ENCODE measurements around the gene MCC. TPM values are rescaled to one million over a fixed set of nuclear protein-coding genes. Genes with fewer than 3 reads are reported as not detected.

The MCC gene
- total and polyA plus RNA-seq, 4 donors, result 1.6 to 38.6 (median 11.2) TPM

DNA sequence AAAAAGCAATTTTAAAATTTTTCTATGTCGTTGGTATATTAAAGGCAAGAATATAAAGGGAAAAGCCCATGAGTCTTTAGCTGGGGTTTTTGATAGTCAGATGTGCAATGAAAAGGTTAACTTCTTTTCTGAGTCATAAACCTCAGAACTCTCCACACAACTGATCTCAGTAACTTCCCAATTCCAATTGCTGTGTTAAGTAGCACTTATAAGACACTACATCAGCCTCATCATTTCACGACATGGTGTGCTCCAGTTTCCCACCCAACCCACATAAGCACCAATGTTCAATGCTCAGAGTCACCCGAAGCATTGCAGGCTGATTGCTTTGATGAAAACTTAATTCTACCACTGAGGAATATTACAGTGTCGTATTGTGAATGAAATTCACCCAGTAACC is 209.3 kb downstream of the MCC start:
- TF ChIP-seq, protein P1, sequence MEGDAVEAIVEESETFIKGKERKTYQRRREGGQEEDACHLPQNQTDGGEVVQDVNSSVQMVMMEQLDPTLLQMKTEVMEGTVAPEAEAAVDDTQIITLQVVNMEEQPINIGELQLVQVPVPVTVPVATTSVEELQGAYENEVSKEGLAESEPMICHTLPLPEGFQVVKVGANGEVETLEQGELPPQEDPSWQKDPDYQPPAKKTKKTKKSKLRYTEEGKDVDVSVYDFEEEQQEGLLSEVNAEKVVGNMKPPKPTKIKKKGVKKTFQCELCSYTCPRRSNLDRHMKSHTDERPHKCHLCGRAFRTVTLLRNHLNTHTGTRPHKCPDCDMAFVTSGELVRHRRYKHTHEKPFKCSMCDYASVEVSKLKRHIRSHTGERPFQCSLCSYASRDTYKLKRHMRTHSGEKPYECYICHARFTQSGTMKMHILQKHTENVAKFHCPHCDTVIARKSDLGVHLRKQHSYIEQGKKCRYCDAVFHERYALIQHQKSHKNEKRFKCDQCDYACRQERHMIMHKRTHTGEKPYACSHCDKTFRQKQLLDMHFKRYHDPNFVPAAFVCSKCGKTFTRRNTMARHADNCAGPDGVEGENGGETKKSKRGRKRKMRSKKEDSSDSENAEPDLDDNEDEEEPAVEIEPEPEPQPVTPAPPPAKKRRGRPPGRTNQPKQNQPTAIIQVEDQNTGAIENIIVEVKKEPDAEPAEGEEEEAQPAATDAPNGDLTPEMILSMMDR (IDR thresholded peaks at IDR 0.05; ENCODE audit: control extremely low read depth, extremely low read depth), result no peak
- Histone ChIP-seq H3K36me3 (ENCODE audit: control insufficient read depth in 4 of 4, insufficient read depth in 4 of 4, low read length in 4 of 4) (no peaks in the 10 kb centered on the region), H3K9me3 (ENCODE audit: control insufficient read depth in 4 of 4, insufficient read depth in 3 of 4, low read length in 3 of 4) (no peaks in the 10 kb centered on the region), H3K9ac (ENCODE audit: insufficient read depth in 1 of 2, low read length in 2 of 2) (no peak overlapping the region), H3K27ac (ENCODE audit: low read depth in 1 of 2, low read length in 1 of 2) (no peak overlapping the region), H3K4me3 (no peak overlapping the region), H3K4me1 (ENCODE audit: control insufficient read depth in 5 of 5, insufficient read depth in 5 of 5, low read length in 5 of 5) (peaks cover 0 to 51% (median 6%) of the 10 kb centered on the region in 5 donors), H3K27me3 (ENCODE audit: control insufficient read depth in 3 of 3, insufficient read depth in 3 of 3, low read length in 2 of 3) (no peaks in the 10 kb centered on the region)
- ATAC-seq (ENCODE audit: insufficient read depth, low FRiP score) (no peak), DNase-seq (no peak)
- 63 to 68% methylated on average over 4 of the region's 4 CpGs for WGBS, 2 donors

DNA sequence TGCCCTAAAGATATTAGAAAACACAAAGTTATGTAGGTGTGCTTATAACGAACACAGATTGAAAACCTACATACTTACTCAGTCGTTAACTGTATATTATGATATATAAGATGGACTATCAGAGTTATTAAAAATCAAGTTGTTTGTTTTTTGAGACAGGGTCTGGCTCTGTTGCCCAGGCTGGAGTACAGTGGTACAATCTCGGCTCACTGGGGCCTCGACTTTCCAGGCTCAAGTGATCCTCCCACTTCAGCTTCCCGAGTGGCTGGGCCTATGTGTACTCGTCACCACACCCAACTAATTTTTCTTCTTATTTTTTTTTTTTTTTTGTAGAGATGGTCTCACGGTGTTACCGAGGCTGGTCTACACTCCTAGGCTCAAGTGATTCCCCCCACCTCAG is 211.8 kb downstream of the MCC start:
- TF ChIP-seq, protein P1 (IDR thresholded peaks at IDR 0.05; ENCODE audit: control extremely low read depth, extremely low read depth), result no peak
- Histone ChIP-seq H3K27me3 (ENCODE audit: control insufficient read depth in 3 of 3, insufficient read depth in 3 of 3, low read length in 2 of 3) (no peaks in the 10 kb centered on the region), H3K4me3 (no peak overlapping the region), H3K9ac (ENCODE audit: insufficient read depth in 1 of 2, low read length in 2 of 2) (no peak overlapping the region), H3K4me1 (ENCODE audit: control insufficient read depth in 5 of 5, insufficient read depth in 5 of 5, low read length in 5 of 5) (peaks cover 0 to 45% (median 5%) of the 10 kb centered on the region in 5 donors), H3K9me3 (ENCODE audit: control insufficient read depth in 4 of 4, insufficient read depth in 3 of 4, low read length in 3 of 4) (no peaks in the 10 kb centered on the region), H3K27ac (ENCODE audit: low read depth in 1 of 2, low read length in 1 of 2) (no peak overlapping the region), H3K36me3 (ENCODE audit: control insufficient read depth in 4 of 4, insufficient read depth in 4 of 4, low read length in 4 of 4) (no peaks in the 10 kb centered on the region)
- no peak for ATAC-seq (ENCODE audit: insufficient read depth, low FRiP score)
- no peak for DNase-seq
- 90 to 94% methylated on average over 8 of the region's 8 CpGs for WGBS, 2 donors

DNA sequence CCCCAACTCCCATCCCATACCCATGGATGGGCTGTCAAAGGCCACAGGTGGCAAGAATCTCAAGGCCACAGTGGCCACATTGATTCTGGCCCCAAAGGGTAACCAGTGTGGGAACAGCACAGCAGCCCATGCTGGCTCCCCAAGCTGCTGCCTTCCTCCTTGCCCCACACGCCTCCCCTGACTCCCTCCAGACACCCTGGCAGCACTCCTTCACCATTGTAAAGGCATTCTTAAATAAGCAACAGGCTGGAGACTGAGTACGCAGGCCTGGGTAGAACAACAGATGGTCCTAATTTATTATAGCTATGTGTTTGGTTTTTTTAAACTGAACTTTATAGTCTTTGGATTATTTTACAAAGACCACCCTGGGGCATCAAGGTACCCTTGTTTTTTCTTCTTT is 212.3 kb downstream of the MCC start:
- Histone ChIP-seq H3K4me1 (ENCODE audit: control insufficient read depth in 5 of 5, insufficient read depth in 5 of 5, low read length in 5 of 5) (peaks cover 0 to 42% (median 5%) of the 10 kb centered on the region in 5 donors), H3K4me3 (no peak overlapping the region), H3K27me3 (ENCODE audit: control insufficient read depth in 3 of 3, insufficient read depth in 3 of 3, low read length in 2 of 3) (no peaks in the 10 kb centered on the region), H3K36me3 (ENCODE audit: control insufficient read depth in 4 of 4, insufficient read depth in 4 of 4, low read length in 4 of 4) (no peaks in the 10 kb centered on the region), H3K27ac (ENCODE audit: low read depth in 1 of 2, low read length in 1 of 2) (no peak overlapping the region), H3K9me3 (ENCODE audit: control insufficient read depth in 4 of 4, insufficient read depth in 3 of 4, low read length in 3 of 4) (no peaks in the 10 kb centered on the region), H3K9ac (ENCODE audit: insufficient read depth in 1 of 2, low read length in 2 of 2) (no peak overlapping the region)
- DNase-seq (no peak), ATAC-seq (ENCODE audit: insufficient read depth, low FRiP score) (no peak)
- TF ChIP-seq, protein P1 (IDR thresholded peaks at IDR 0.05; ENCODE audit: control extremely low read depth, extremely low read depth), result no peak
- WGBS, 2 donors, result 88 to 95% methylated on average over 2 of the region's 2 CpGs

DNA sequence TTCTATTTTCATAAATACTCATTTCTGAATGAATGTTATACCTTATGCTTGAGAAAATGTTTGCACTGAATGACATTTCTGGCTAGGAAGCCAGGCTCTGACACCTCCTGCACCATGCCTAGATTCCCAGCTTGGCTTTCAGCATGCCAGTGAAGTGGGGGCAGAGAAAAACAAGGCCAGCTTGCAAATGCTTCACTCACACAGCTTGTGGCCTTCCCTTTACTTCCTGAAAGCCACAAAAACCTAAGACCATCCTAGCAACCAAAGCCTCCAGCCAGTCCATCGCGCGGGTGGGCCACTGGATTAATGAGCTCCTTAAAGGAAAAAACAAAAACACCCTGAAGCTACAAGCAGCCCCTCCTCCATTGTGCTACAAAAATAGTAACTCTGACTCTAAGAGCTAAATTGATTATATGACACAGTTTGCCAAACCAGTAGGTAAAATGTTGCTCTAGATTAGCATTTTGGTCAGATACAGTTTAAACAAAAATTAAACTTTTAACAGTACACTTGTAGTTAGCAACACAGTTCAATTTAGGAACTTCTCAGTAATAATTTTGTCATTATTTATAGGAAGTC is 213.3 kb downstream of the MCC start:
- no peaks in the 10 kb centered on the region for H3K27me3 ChIP-seq (ENCODE audit: control insufficient read depth in 3 of 3, insufficient read depth in 3 of 3, low read length in 2 of 3)
- H3K9ac ChIP-seq (ENCODE audit: insufficient read depth in 1 of 2, low read length in 2 of 2), result no peak overlapping the region
- TF ChIP-seq, protein P1 (IDR thresholded peaks at IDR 0.05; ENCODE audit: control extremely low read depth, extremely low read depth), result no peak
- peaks cover 0 to 44% (median 3%) of the 10 kb centered on the region in 5 donors for H3K4me1 ChIP-seq (ENCODE audit: control insufficient read depth in 5 of 5, insufficient read depth in 5 of 5, low read length in 5 of 5)
- WGBS, 2 donors, result 70 to 80% methylated on average over 3 of the region's 3 CpGs
- no peaks in the 10 kb centered on the region for H3K9me3 ChIP-seq (ENCODE audit: control insufficient read depth in 4 of 4, insufficient read depth in 3 of 4, low read length in 3 of 4)
- H3K4me3 ChIP-seq, result no peak overlapping the region
- ATAC-seq (ENCODE audit: insufficient read depth, low FRiP score) (no peak), DNase-seq (peak in 1 of 3 donors; percentile 29)
- H3K27ac ChIP-seq (ENCODE audit: low read depth in 1 of 2, low read length in 1 of 2), result no peak overlapping the region
- H3K36me3 ChIP-seq (ENCODE audit: control insufficient read depth in 4 of 4, insufficient read depth in 4 of 4, low read length in 4 of 4), result no peaks in the 10 kb centered on the region
